Lung microvascular endothelial cell (primary cell): ENCODE measurements around the gene PPY. TPM values are rescaled to one million over a fixed set of nuclear protein-coding genes. Genes with fewer than 3 reads are reported as not detected.
"Not testable (repeated sequence)": the region's sequence is repeated elsewhere in the genome, so short reads cannot be mapped to it uniquely, and the experiment has no call there.

Experiments used
- DNase-seq, 2 donors: peaks; one replicate each; pipeline versions ENCODE4 v3.0.0 to v3.0.0-alpha.2; 2010; ENCODE audit warnings: low read depth in 2 of 2
- total RNA-seq: library from RNA; depleted of rRNA; stranded (reverse); fragments of >200 nt; gene quantifications from 2 replicates; pipeline ENCODE4 v1.2.1, GENCODE V29; 2014

Gene PPY
- total RNA-seq, 1 donor from 2014 or later, result not detected

GRCh38 chr17:43905985-43906852, 36.1 kb downstream of the PPY start:
- no peak for DNase-seq

GRCh38 chr17:43905400-43905984, 36.8 kb downstream of the PPY start:
- no peak for DNase-seq

- DNase-seq, result no peak
Observed at GRCh38 chr17:43901861-43902589, 40.3 kb downstream of the PPY start.

GRCh38 chr17:43900858-43901754, 41.2 kb downstream of the PPY start:
- DNase-seq, result no peak

GRCh38 chr17:43900183-43900857, 42.0 kb downstream of the PPY start:
- DNase-seq, result peak; percentile 79 to 85

- no peak for DNase-seq
Observed at GRCh38 chr17:43898446-43898845, 43.8 kb downstream of the PPY start.

GRCh38 chr17:43897831-43898230, 44.4 kb downstream of the PPY start:
- DNase-seq, result no peak

- not testable (repeated sequence) for DNase-seq
Observed at GRCh38 chr17:43894494-43894893, 47.8 kb downstream of the PPY start.

GRCh38 chr17:43892647-43892952, 49.7 kb downstream of the PPY start:
- DNase-seq, result no peak

- DNase-seq, result no peak
Observed at GRCh38 chr17:43891851-43892646, 50.2 kb downstream of the PPY start.

Other genes with a start within 250 kb of the PPY start
- not detected in 2 replicates for gene SOST, start 183.7 kb downstream of the PPY start, total RNA-seq
- gene DUSP3, start 163.5 kb downstream of the PPY start, total RNA-seq, result 41.6 and 76.2 TPM in 2 replicates
- gene CFAP97D1, start 162.0 kb downstream of the PPY start, total RNA-seq, result not detected in 2 replicates
- 0.60 and 0.87 TPM in 2 replicates for gene MPP3, start 109.3 kb downstream of the PPY start, total RNA-seq
- under 0.01 TPM in 1 of 2 replicates, not detected in the other for gene CD300LG, start 95.3 kb downstream of the PPY start, total RNA-seq
- gene MPP2, start 34.9 kb downstream of the PPY start, total RNA-seq, result under 0.01 TPM in 2 replicates
- not detected in 2 replicates for gene PYY, start 11.5 kb upstream of the PPY start, total RNA-seq
- 2.0 and 5.0 TPM in 2 replicates for gene NAGS, start 62.1 kb upstream of the PPY start, total RNA-seq
- 65.2 and 77.2 TPM in 2 replicates for gene TMEM101, start 72.5 kb upstream of the PPY start, total RNA-seq
- 18.7 and 20.9 TPM in 2 replicates for gene LSM12, start 124.2 kb upstream of the PPY start, total RNA-seq
- gene G6PC3, start 128.3 kb upstream of the PPY start, total RNA-seq, result 24.6 and 25.2 TPM in 2 replicates
- 28.2 and 32.9 TPM in 2 replicates for gene HDAC5, start 181.2 kb upstream of the PPY start, total RNA-seq
- 0.99 and 1.5 TPM in 2 replicates for gene HROB, start 199.5 kb upstream of the PPY start, total RNA-seq
- not detected in 2 replicates for gene ASB16, start 228.2 kb upstream of the PPY start, total RNA-seq
- gene TMUB2, start 244.5 kb upstream of the PPY start, total RNA-seq, result 23.5 and 39.9 TPM in 2 replicates